ENCODE data around the gene KHDC1.
"Not testable (repeated sequence)": the region's sequence is repeated elsewhere in the genome, so short reads cannot be mapped to it uniquely, and the experiment has no call there.

GRCh38 chr6:73193302-73193701, 69.7 kb downstream of the KHDC1 start:
- not testable (repeated sequence) for TF ChIP-seq CTCF (IDR thresholded peaks at IDR 0.05; ENCODE audit: poor library complexity, severe bottlenecking); EP300 (conservative IDR thresholded peaks at IDR 0.05; ENCODE audit: poor library complexity, severe bottlenecking)

All from neural cell (in vitro differentiated cells).